Stimulated activated CD8-positive, alpha-beta memory T cell treated with anti-CD3 and anti-CD28 coated beads, Interleukin-7, amount 100 ng/mL, for 24 hours (primary cell): ENCODE measurements around the gene CHSY1.

Experiments
- DNase-seq: peaks from one replicate; pipeline ENCODE4 v3.0.0-alpha.2; 2020; ENCODE audit warnings: low read depth

Gene CHSY1

DNA sequence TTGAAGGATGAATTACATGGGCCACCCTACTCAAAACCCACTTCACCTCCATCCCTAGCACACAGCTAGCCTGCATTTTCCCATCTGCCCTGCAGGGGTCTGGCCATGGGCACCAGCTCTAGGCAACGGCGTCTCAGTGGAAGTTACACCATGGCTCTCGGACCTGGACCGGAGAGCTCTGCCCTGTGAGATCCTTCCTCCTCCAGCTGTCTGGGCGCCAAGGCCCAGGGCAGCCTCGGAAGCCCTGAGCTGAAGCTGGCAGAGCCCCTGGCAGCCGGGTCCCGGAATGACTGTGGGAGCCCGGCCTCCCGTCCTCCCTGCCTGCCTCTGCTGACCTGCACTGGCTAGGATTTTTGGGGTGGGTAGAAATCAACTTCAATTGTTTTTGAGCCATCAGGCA lies 98.9 kb downstream of the CHSY1 start:
- no peak for DNase-seq

DNA sequence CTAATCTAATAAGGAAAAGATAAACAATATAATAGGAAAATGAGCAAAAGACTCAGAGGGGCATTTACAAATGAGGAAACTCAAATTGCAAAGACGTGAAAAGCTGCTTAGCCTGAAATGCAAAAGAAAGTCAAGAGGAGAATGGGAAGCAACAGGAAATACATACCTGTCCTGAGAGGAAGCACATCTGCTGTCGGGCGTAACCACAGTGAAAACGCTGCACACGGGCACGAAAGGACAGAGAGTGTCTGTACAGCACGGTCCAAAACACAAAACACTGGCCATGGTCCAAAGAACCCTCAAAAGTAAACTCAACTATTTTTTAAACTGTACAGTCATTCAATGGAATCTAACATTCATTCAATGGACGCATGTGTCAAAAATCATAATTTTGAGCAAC lies 100.6 kb downstream of the CHSY1 start:
- no peak for DNase-seq

DNA sequence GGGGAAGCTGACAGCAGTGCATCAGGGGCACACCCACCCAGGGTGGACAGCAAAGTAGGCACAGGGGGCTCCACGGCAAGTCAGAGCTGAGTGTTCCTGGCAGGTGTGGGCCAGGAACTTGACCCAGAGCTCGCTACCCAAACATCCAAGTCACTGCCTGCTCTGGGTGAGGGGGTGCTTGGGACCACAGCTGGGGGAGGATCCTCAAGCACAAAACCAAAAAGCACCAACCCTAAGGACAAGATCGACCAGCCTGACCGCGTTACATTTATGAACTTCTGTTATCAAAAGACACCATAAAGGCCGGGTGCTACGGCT lies 101.2 kb downstream of the CHSY1 start:
- DNase-seq: no peak

DNA sequence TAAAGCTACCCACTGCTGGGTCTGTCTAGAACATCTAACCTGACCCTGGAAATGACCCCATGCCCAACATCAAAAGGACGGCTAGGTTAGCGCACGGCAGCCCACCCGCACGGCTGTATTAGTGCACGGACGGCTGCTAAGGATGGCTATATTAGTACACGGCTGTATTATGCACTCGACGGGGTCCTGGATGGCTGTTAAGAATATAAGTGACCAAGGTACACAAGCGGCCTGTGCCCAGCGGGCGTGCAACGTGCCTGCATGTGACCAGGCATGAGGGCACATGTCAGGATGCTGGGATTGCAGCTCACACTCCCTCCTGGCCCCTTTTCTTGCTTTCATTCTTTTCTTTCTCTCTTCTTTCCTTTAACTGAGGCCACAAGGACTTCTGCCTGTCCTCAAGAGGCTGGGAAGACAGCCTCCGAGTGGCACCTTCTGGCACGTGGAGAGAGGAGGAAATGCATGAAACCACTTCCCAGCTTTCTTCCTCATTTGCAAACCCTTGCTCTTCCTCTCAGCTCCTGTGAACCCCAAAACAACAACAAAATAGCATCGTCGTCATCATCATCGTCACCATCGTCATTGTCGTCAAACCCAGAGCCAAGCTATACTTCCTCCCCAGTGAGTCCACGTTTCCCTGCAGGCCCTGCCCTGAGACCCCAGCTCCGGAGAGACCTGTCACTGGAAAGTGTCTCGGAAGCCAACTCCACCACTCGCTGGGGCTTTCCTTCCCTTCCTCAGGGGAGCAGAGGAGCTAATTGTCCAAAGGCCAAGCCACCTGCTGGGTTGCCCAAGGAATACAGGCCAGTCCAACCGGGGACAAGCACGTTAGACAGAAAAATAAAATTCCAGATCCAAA lies 101.8 kb downstream of the CHSY1 start:
- DNase-seq: no peak

DNA sequence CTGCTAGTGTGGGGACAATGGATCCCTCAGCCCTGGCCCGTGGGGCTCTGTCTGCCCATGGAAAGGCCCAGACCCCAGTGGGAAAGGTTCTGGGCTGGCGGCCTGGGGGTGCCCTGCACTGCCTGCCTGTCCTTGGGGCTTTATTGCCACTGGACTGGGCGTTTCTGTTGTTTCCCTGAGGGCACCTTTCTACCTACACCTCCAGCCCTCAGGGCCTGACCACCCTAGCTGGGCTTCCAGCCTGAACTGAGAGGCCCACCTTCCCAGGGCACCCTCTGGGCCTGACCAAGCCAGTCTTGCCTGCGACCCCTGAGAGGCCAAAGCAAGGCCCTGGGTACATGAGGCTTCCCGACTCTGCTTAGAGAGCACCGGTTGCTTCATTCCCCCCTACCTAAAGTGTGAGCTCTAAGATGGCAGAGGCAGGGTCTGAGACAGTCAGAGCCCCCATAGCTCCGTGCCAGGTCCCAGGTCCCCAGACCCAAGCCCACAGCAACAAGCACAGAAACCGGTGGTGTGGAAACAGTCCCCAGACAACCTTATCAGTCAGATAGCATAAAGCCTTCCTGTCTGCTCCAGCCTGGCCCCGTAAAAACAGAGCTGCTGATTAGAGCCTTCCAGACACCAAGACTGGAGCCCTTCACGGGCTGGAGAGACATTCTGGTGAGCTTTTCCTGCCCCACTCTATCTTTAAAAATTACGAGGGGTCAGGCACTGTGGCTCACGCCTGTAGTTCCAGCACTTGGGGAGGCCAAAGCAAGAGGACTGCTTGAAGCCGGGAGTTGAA lies 102.8 kb downstream of the CHSY1 start:
- DNase-seq: no peak

DNA sequence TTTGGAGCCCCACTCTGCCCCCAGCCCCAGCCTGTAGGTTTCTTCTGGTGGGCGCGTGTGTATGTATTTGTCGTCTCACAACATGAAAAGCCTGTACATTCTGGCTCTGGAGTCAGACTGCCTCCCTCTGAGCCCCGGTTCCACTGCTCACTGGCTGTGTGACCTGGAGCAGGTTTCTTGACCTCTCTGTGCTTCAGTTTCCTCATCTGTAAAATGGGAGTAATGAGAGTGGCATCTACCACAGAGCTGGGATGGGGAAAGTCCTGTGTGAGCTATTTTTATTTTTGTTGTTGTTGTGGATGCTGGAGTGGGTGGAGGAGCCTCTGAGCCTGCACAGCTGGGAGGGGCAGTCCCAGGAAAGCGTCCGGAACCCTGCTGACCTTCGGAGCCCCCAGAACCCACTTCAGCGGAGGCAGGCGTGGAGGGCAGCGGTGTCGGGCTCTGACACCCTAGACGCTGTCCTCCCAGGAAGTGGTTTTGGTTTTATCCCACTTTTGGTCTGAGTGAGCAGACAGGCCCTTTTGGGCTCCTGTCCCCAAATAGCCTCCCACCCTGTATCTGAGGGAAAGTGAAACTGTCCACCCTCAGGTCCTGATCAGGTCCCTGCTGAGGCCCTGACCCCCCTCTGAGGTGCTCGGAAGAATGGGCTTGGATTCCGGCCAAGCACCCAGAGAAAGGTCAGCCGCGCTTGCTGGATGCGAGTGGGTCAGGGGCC lies 103.5 kb downstream of the CHSY1 start:
- DNase-seq: no peak

DNA sequence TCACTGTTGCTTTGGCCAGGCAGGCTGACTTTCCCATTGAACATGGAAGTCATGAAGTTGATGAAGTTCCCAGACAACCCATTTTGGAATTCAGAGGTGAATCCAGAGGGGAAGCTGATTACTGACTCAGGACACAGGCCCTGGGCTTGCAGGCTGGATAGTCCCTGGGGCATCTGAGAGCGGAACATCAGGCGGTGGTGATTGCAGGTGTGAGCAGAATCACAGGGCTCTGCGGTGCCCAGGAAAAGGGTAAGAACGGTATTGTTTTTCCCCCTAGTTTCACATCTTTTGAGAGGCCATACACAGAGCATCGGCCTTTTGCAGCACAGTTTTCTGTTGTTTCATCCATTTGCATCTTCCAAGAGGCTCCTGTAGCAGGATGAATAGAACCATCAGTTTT lies 104.7 kb downstream of the CHSY1 start:
- DNase-seq: no peak

DNA sequence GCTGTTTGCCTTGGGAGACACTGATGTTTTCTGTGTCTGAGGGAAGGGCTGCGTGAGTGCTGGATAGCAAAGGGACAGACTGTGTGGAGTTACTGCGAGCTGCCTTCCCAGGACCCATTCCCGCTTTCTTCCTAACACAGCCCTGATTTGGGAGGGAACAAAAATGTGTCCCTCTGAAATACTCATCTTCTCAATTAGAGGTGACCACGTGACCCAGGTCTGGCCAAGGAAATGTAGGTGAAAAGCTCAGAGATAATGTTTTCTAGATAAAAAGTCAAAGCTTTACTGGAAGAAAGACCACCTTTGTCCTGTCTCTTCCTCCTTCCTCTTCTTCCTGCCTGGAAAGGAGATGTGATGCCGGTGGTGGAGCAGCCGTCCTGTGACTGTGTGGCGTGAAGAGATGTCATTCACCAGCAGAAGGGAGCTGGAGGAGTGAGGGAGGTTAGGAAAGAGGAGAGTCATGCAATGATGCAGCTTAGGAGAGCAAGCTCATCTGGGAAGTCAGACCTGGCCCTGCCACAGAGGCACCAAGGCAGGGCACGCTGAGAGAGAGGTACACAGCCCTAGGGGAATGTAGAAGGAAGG lies 105.6 kb downstream of the CHSY1 start:
- DNase-seq: no peak

DNA sequence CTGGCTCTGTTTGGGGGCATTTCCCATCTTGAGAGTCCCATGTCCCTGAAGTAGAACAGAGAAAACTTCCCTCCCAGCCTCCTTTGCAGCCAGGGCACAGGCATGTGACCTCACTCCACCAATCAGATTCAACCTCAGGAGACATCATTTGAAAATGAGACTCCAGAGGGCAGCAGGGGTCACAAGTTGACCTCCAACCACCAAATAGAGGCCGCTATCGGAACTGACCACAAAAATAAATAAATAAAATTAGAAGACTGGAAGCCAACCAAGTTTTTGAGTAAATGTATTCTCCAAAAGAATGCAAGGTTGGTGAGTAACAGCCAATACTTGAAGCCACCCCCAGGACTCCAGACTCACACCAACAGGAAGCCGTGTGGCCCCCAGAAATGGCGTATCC lies 106.5 kb downstream of the CHSY1 start:
- no peak for DNase-seq

DNA sequence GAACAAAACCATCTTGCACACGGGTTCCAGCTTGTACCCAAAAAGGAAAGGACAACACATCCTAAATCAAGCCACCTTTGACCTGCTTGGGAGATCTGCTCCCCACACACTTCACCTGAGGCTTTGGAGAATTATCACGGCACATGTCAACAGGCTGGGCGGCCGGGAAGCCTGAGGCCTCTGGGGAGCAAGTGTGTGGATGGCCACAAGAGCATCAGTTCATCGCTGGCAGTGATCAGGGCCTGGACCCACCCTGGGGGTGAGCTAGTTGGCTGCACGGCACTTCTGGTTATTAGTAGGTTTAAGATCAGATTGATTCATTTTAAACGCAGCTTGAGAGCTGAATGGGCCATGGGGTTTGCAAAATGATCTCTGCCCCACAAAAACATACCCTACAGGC lies 108.5 kb downstream of the CHSY1 start:
- DNase-seq: no peak

DNA sequence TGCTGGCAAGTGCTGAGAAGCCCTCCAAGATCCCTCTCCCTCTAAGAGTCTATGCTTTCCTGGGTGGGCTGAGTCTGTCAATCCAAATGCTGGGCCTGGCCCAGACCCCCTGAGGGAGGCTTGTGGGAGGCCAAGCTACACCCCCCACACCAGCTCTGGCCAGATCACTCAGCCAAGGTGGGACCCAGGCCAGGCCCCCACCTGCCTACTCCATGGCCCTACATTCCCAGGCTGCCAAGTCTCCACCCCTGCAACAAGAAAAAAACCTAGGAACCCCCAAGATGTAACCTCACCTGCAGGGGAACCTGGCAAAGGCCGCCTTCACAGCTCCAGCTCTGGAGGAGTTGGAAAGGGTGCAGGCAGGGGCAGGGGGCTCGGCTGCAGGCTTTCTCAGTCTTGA lies 109.1 kb downstream of the CHSY1 start:
- no peak for DNase-seq

DNA sequence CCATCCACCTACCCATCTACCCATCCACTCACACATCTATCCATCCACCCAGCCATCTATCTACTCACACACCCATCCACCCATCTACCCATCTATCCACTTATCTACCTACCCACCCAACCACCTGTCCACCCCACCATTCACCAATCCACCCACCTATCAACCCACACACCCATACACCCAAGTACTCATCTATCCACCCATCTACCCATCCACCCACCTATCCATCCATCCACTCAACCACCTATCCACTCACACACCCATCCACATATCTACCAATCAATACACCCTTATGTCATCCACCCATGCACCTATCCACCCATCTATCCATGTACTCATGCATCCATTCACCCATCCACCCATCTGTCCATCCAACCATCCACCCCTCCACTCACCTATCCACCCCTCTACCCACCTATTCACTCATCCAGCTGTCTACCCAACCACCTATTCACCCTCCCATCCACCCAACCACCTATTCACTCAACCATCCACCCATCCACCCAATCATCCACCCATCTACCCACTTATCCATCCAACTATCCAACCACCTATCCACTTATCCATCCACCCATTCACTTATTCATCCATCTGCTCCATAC lies 109.8 kb downstream of the CHSY1 start:
- DNase-seq: no peak

DNA sequence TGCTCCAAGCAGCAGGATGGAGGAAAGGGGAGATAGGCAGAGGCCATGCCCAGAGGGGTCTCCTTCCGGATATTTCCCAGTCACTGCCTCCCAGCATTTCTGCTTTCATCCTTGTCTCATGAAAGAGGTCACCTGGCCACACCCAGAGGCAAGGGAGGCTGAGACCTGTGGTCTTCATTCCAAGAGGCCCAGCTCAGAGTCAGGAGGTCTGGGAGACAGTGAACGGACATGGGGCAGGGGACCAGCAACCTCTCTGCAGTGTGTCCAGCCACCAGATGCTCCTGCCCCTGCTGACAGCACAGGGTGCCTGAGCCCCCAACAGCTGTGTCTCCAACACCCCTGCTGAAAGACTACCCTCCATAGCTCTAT lies 111.2 kb downstream of the CHSY1 start:
- no peak for DNase-seq

DNA sequence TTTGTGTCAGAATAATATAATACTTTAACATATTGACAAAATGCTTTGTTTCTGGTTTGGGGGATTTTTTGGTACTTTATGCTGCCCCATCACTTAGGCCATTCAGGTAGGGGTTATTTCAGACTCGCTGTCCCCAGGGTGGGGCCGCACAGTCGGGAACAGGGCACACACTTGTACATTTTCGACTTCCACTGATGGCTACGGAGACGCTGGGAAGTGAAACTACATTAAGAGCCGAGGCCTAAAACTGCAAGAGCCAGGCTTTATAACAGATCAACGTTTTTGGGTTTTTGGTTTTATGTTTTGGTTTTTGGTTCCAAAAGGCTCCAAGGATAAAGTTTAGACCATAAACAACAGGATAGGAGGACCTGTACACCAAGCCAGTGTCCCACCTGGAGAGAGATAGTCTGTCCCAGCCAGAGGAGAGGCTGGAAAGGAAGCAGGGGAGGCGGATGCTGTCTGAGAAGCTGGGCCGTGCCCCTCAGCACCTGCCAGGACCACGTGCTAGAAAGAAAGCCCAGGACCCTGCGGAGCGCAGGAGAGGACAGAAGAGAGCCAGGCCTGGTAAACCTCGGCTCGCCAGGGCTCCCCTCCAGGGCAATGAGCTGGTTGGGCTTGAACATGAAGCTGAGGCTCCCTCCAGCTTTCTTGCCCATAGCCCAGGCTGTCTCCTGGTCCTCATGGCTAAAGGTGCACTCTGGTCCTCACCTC lies 111.7 kb downstream of the CHSY1 start:
- DNase-seq: no peak

DNA sequence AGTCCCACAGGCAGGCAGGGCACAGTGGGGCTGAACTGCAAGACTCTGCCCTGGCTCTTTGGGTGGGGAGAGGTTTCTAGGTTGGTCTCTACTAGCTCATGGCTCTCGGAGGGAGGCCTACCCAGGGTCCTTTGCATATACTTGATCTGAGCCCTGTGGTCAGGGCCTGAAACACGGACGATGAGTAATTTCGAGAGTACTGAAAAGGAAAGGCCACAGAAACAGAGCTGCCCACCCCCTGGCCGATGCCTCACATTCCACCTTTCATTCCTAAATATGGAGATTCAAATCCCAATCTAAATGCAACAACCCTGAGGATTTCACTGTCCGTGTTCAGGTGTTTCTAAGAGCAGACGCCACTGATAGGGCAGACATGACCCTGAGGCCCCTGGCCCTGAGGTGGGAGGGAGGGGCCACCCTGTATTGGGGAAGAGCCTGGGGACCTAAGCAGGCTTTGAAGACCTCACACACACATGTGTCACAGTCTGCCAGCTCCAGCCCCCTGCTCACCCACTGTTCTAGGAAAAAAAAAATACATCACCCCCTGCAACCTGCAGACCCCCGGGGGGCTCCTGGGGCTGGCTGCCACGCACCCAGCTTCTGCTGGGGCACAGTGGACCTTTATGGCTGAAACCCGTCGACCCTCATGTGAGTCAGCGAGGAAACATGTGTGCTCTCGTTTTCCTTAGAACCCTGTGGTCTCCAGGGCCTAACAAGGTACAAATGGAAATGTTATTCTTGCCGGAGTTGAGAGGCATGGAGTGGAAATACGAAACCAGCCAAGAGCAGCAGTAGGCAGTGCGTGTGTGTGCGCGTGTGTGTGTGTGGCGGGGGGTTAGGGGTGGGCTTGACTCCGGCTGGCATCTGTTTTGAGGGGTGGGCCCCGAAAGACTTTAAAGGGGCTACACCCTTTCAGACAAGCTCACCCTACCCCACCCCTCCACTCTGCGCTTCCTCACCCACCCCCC lies 112.7 kb downstream of the CHSY1 start:
- no peak for DNase-seq

DNA sequence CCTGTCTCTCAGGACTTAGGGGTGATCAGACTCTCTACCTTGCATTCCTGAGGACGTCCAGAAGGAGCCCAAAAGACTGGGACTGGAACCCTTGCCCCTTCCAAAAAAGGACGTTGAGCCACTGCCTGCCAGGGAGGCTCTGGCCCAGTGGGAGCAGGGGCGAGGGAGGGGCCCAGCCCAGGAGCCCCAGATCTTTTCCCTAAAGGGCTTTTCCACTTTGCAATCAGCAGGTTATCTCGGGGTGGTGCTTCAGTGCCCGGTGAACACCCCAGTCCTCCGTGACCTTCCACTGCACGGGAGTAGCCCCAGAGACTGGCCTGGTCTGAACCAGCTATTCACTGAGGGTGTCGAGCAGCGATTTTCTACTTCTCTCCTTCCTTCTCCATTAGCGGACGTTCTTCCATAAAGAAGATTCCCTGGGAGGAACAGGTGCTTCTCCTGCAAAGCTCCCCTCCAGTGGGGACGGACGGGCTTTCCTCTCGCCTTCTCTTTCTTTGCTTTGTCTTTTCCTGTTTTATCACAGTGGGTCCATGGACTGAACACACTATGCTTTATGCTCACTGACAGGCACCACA lies 113.7 kb downstream of the CHSY1 start:
- DNase-seq: no peak

DNA sequence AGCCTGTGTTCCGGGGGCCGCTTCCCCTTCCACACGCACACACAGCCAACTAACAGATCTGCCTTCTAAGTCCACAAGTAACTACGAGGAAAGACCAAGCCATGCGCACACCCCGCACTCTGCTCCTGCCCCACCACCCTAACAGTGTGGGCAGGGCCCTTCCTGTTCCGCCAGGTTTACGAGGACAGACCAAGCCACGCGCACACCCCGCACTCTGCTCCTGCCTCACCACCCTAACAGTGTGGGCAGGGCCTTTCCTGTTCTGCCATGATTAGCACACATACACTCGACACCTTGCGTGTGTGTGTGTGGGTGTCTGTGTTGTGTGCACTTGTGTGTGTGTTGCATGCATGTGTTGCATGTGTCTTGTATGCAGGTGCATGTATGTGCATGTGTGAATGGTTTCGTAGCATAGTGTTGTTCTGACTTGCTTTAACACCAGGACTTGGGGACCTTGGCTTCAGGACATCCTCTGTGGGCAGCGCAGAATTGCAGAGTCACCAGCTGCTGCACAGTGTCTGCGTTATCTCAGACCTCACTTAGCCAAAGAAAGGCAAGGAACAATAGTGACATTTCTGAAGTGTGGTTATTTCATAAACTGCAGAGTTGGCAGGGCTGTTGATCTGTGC lies 114.4 kb downstream of the CHSY1 start:
- no peak for DNase-seq

DNA sequence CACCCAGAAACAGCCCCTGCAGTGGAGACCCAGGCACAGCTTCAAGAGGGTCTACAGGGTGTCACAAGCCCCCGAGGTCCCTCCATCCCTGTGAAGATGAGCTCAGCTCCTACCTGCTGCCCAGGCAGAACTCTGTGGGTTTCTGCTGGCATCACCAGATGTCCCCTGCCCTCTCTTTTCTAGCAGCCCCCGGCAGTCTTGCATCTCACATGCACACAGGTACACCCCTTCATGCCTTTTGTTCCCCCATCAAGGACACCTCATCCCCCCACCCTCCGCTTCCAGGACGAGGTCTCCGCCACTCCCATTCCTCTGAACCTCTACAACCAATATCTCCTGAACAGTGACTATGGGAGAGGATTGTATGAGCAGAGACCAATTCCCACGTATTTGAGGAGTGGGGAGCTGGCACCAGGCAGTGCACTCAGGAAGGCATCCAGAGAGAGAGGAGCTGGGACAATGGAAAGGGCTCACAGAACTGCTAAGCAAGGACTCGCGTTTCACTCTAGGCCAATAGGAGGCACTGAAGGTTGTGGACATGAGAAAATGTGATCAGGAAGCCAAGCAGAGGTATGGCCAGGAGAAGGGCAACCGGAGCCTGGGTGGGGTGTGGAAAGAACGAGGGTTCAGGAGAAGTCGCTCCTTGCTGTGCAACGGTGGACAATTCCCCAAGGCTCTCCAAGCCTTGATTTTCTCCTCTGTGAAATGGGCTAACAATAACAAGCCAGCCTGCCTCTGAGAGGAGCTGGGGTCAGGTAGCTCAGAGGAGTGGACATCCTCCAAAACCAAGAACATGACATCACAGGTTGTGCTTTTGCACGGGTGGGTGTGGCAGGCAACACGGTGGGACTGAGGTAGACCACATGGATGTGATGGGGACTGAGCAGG lies 115.2 kb downstream of the CHSY1 start:
- DNase-seq: no peak
